Activated naive CD8-positive, alpha-beta T cell treated with anti-CD3 and anti-CD28 coated beads, Interleukin-2, amount 50 U/mL, for 24 hours (primary cell): ENCODE measurements around the gene MLYCD.
A peak's percentile ranks its signal among the peaks of the same experiment; 100 is the strongest.
"Not testable (repeated sequence)": the region's sequence is repeated elsewhere in the genome, so short reads cannot be mapped to it uniquely, and the experiment has no call there.

ENCODE experiments used
- ATAC-seq: fragments of 150-1000 bp; cut with Tn5 transposase; one replicate; pipeline ENCODE4 v1.10.0; 2021
- DNase-seq: peaks from one replicate; pipeline ENCODE4 v3.0.0; 2021
- H3K27ac Mint-ChIP-seq: one replicate; pipeline ENCODE4 v1.8.0; 2021; ENCODE audit warnings: mild to moderate bottlenecking, mixed read lengths
- H3K27me3 Mint-ChIP-seq: one replicate; pipeline ENCODE4 v1.8.0; 2021; ENCODE audit warnings: mixed read lengths
- H3K36me3 Mint-ChIP-seq: one replicate; pipeline ENCODE4 v1.8.0; 2021; ENCODE audit warnings: low read depth, mixed read lengths
- H3K4me1 Mint-ChIP-seq: one replicate; pipeline ENCODE4 v1.8.0; 2021; ENCODE audit warnings: mixed read lengths
- H3K4me3 Mint-ChIP-seq: one replicate; pipeline ENCODE4 v1.8.0; 2021; ENCODE audit warnings: mild to moderate bottlenecking, moderate library complexity, mixed read lengths
- H3K9me3 Mint-ChIP-seq: one replicate; pipeline ENCODE4 v1.8.0; 2021; ENCODE audit warnings: mixed read lengths

Gene MLYCD

DNA sequence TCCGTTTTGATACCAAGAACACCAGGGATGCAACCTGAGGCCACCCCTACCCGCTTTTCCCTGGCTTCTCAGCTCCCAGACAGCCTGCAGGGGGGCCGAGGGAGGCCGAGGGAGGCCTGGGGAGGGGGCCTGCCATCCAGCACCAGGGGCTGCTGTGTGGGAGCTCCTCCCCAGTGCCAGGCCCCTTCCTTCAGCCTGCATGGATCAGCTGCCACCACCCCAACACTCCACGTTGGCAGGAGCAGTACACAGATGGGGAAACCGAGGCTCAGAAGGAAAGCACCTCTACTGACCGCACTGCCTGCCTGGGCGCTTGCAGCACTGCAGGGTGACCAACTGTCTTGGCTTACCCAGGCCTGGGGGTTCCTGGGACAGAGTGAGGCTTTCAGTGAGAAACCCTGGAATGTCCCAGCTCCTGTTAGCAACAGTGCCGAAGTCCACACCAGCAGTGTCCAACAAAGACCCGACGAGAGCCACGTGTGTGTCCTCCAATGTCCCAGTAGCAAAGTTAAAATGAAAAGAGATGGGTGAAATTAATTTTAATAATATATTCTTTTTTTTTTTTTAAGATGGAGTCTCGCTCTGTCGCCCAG, 48.8 kb downstream of the MLYCD start:
- Mint-ChIP-seq H3K4me1 (peaks cover 5% of the 10 kb centered on the region), H3K9me3 (no peaks in the 10 kb centered on the region), H3K4me3 (no peak overlapping the region), H3K27ac (no peak overlapping the region), H3K27me3 (no peaks in the 10 kb centered on the region), H3K36me3 (no peaks in the 10 kb centered on the region)
- DNase-seq (no peak), ATAC-seq (no peak)

DNA sequence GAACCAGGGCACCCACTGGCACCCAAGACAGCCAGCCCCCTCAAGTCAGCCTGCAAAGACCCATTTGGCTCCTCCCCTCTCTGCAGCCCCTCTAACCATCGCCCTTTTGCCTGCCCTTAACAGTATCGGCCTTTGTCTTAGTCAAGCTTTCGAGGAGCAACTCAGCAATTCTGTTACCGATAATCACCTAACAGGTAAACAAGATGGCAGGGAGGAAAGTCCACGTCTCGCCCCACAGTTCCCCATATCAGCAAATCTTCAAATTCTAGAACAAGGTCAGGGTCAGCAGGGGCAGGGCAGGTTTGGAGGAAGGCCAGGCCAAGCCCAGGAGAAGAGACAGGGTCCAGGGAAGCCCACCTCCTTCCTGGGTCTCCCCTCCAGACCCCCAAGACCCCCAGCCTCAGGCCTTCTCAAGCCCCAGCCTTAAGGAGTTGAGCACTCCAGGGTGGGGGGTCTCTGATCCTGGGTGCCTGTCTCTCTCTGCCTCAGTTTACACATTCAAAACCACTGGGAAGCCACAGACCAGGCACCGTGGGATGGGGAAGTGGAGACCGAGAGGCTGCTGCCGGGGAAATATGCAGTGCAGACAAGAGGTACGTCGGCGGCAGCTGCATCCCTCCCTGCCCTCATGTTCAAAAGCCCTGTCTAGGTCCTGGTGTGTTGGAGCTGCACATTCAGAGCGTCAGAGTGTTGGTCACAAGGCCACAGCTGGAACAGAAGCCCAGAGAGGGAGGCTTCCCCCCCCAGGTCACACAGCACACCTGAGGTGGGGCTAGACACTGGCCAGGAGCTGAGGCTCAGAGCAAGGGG, 50.2 kb downstream of the MLYCD start:
- Mint-ChIP-seq H3K4me3 (no peak overlapping the region), H3K4me1 (peaks cover 11% of the 10 kb centered on the region), H3K27ac (no peak overlapping the region), H3K9me3 (no peaks in the 10 kb centered on the region), H3K36me3 (no peaks in the 10 kb centered on the region), H3K27me3 (peaks cover 3% of the 10 kb centered on the region)
- DNase-seq (no peak), ATAC-seq (no peak)

GRCh38 chr16:83949724-83950001, 50.7 kb downstream of the MLYCD start:
- H3K27ac Mint-ChIP-seq: no peak overlapping the region
- DNase-seq (no peak), ATAC-seq (no peak)
- no peaks in the 10 kb centered on the region for H3K36me3 Mint-ChIP-seq
- no peaks in the 10 kb centered on the region for H3K9me3 Mint-ChIP-seq
- no peak overlapping the region for H3K4me3 Mint-ChIP-seq
- peaks cover 15% of the 10 kb centered on the region for H3K4me1 Mint-ChIP-seq
- peaks cover 9% of the 10 kb centered on the region for H3K27me3 Mint-ChIP-seq

- H3K4me3 Mint-ChIP-seq, H3K9me3 Mint-ChIP-seq, H3K36me3 Mint-ChIP-seq, DNase-seq, H3K27ac Mint-ChIP-seq, ATAC-seq: not testable (repeated sequence)
- peaks cover 16% of the 10 kb centered on the region for H3K27me3 Mint-ChIP-seq
- H3K4me1 Mint-ChIP-seq: peaks cover 15% of the 10 kb centered on the region
Measured at GRCh38 chr16:83950862-83951399, 52.0 kb downstream of the MLYCD start.

GRCh38 chr16:83951544-83951943, 52.6 kb downstream of the MLYCD start:
- DNase-seq (no peak), ATAC-seq (no peak)
- H3K4me3 Mint-ChIP-seq: no peak overlapping the region
- no peaks in the 10 kb centered on the region for H3K36me3 Mint-ChIP-seq
- peaks cover 16% of the 10 kb centered on the region for H3K27me3 Mint-ChIP-seq
- H3K27ac Mint-ChIP-seq: no peak overlapping the region
- peaks cover 15% of the 10 kb centered on the region for H3K4me1 Mint-ChIP-seq
- no peaks in the 10 kb centered on the region for H3K9me3 Mint-ChIP-seq

- Mint-ChIP-seq H3K9me3 (no peaks in the 10 kb centered on the region), H3K4me1 (peaks cover 15% of the 10 kb centered on the region), H3K4me3 (peak overlapping the region; percentile 63), H3K36me3 (no peaks in the 10 kb centered on the region), H3K27ac (peak overlapping the region; percentile 52), H3K27me3 (peaks cover 16% of the 10 kb centered on the region)
- ATAC-seq (no peak), DNase-seq (no peak)
Measured at GRCh38 chr16:83952587-83952939, 53.6 kb downstream of the MLYCD start.

- Mint-ChIP-seq H3K36me3 (no peaks in the 10 kb centered on the region), H3K4me3 (peak within 1 kb of the TSS; percentile 65), H3K4me1 (peaks cover 15% of the 10 kb centered on the region), H3K9me3 (no peaks in the 10 kb centered on the region), H3K27me3 (peaks cover 16% of the 10 kb centered on the region), H3K27ac (peak within 1 kb of the TSS; percentile 52)
- DNase-seq (peak; percentile 90), ATAC-seq (peak; percentile 87)
Measured at GRCh38 chr16:83952940-83953795, 54.3 kb downstream of the MLYCD start, which contains the start of gene OSGIN1. TSS of gene OSGIN1 (plus strand) at chr16:83953240. CDS start at chr16:83957672, 4,432 bp downstream.

DNA sequence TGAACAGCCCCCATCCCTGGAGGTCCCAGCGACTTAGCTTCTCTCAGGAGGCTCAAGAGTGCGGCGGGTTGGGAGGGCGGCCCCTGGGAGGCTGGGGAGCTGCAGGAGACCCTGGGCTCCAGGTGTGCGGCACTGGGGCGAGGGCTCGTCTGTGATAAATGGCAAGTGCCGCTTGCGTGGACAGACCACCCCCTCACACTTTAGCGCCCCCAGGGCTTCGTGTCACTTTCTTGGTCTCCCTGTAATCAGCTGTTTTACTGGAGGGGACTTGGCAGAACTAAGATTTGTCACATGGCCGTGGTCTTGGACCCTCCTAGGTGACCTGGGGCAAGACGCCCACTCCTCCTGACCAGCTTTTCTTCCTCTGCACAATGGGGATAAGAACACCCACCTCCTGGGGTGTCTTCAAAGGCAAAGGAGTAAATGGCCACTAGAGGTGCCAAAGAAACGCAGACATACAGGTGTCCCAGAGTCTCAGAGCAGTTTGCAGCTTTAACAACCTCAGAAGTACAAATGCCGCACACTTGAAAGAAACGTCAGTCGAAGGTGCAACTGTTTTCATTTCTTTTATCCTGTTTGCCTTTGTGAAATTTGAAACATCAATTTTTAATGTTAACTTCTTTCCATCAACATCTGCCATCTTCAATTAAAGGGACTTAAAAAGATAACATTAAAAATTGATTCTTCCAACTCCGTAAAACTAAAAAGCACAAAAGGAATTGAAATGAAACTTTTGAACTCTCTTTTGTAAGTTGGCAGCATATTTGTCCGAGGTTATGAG, 55.1 kb downstream of the MLYCD start:
- ATAC-seq (no peak), DNase-seq (no peak)
- H3K4me3 Mint-ChIP-seq: peak overlapping the region; percentile 65
- peaks cover 15% of the 10 kb centered on the region for H3K4me1 Mint-ChIP-seq
- H3K27me3 Mint-ChIP-seq: peaks cover 16% of the 10 kb centered on the region
- H3K9me3 Mint-ChIP-seq: no peaks in the 10 kb centered on the region
- no peak overlapping the region for H3K27ac Mint-ChIP-seq
- H3K36me3 Mint-ChIP-seq: no peaks in the 10 kb centered on the region

DNA sequence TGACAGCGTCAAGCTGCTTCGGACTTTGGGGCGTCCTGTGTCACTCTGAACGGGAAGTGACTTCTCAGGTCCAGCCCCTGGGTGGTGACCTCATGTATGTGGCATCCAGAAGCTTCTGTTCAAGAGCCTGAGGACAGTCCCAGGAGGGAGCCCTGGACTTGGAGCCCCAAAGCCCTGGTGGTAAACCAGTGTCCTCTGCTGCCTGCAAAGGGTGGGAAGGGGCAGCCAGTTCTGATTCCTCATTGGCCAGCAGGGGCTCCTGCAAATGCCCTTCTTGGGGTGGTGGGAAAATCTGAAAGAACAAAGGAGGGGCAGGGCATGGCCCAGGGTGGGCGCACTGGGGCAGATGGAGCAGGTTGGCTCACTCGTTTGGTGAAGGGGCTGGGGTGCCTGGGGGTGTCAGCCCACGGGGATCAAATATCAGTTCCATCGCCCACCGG, 55.7 kb downstream of the MLYCD start:
- Mint-ChIP-seq H3K4me1 (peaks cover 15% of the 10 kb centered on the region), H3K9me3 (no peaks in the 10 kb centered on the region), H3K27ac (no peak overlapping the region), H3K4me3 (no peak overlapping the region), H3K36me3 (no peaks in the 10 kb centered on the region), H3K27me3 (peaks cover 16% of the 10 kb centered on the region)
- DNase-seq (no peak), ATAC-seq (no peak)

DNA sequence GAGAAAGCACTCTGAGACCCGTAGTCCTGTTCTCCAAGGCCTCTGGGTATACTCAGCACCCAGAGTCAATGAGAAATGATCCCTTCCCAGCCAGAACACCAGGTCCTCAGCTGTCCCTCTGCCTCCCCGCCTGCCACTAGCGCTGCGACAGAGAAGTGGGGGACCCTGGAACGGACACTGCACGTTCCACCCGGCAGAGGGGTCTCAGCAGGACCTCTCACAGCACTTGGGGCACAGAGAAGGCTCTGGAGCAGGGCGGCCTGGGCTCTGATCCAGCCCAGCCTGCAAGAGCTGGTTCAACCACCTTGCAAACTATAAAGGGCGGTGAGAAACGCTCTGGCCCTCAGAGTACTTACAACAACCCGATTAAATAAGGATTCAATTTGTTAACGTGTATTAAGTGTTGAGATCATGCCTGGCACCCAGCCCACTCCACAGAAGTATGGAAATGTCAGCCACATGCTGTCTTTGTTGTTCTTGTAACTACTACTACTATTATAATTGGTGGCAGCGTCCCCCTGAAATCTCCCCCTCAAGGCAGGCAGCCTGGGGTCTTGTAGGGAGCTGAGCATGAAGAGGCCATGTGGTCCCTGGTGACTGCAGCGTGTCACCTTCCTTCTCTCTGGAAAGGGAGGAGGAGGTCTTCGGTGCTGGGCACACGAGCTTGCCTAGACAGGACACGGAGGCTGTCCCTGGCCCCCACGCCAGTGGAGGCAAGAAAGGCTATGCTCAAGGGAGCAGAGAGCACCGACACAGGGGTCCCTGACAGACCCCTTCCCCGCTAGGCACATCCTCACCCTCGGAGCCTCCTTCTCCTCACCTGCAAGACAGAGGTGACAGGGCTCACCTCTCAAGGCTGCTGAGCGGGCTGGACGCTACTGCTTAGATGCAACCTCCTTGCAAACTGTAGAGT, 56.6 kb downstream of the MLYCD start:
- H3K4me3 Mint-ChIP-seq: no peak overlapping the region
- H3K4me1 Mint-ChIP-seq: peaks cover 15% of the 10 kb centered on the region
- H3K27me3 Mint-ChIP-seq: peaks cover 16% of the 10 kb centered on the region
- H3K36me3 Mint-ChIP-seq: no peaks in the 10 kb centered on the region
- no peak for DNase-seq
- no peak for ATAC-seq
- H3K9me3 Mint-ChIP-seq: no peaks in the 10 kb centered on the region
- no peak overlapping the region for H3K27ac Mint-ChIP-seq

DNA sequence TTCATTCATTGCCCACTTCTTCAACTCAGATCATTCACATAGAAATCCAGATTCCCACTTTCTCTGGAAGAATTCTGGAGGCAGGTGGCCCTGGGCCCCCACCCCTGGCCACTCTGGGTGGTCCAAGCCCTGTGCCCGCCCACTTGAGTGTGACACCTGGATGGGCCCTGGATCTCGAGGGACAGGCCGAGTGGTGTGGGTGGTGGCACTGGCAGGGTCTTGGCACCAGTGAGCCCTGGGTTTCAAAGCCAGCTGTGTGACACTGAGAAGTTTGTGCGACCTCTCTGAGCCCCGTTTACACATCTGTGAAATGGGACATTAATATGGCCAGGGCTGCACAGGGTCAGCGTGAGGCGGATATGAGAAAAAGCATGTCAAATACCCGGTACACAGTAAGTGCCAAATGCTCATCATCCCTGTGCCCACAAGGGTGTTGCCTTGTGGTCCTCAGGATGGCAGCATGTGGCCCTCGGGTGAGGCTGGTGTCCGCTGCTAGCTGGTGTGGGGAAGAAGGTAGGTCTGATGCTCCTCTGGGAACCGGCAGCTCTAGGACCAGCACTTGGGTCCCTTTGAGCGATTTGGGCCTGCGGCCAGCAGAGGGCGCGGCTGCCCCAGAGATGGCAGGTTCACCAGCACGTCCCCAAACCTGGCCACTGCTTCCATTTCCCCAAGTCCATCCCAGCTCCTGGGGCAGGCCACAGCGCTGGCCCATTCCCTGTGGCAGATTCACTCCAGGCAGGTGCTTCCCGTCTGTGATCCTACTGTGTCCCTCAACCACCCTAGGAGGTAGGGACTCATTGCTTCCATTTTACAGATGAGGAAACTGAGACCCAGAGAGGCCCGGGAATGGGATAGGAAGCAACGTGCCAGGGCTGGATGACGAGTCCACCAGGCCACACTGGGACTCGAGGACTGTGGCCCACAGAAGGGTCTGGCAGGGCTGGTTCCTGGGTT, 57.7 kb downstream of the MLYCD start:
- H3K27ac Mint-ChIP-seq: no peak overlapping the region
- H3K4me1 Mint-ChIP-seq: peaks cover 15% of the 10 kb centered on the region
- H3K36me3 Mint-ChIP-seq: no peaks in the 10 kb centered on the region
- H3K9me3 Mint-ChIP-seq: no peaks in the 10 kb centered on the region
- ATAC-seq (peak; percentile 29), DNase-seq (peak; percentile 80)
- H3K27me3 Mint-ChIP-seq: peaks cover 16% of the 10 kb centered on the region
- no peak overlapping the region for H3K4me3 Mint-ChIP-seq

GRCh38 chr16:83957296-83957855, 58.5 kb downstream of the MLYCD start:
- Mint-ChIP-seq H3K4me3 (no peak overlapping the region), H3K27me3 (peaks cover 16% of the 10 kb centered on the region), H3K4me1 (peaks cover 13% of the 10 kb centered on the region), H3K36me3 (no peaks in the 10 kb centered on the region), H3K27ac (no peak overlapping the region), H3K9me3 (no peaks in the 10 kb centered on the region)
- ATAC-seq (no peak), DNase-seq (no peak)
